DMS 273 treated with DMSO at 0.1 percent for 48 hours (cell line): ENCODE results near the gene FKBP11.
"Not testable (repeated sequence)": the region's sequence is repeated elsewhere in the genome, so short reads cannot be mapped to it uniquely, and the experiment has no call there.

Experiments
- DNase-seq: peaks from one replicate; lab custom pipeline; 2025; lab: John Stamatoyannopoulos, UW

The FKBP11 gene

DNA sequence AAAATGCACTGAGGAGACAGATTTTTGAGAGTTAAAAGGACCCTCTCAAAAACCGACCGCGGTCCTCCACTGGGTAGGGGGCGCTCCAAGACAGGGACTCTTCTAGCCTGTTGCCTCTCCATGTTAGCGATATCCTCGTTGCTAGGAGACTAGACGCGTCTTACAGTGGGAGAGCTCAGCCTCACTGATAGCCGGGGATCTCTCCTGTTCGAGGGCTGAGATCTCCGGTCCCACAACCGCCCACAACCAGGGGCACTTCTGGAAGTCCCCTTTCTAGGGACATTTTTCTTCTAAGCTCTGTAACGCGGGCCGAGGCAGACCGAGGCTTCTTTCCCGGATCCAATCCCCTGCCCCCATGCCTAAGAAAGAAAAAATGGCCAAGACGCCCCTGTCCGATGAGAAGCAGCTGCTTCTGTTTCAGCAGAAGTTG lies 21.3 kb downstream of the FKBP11 start:
- peak; percentile 81 for DNase-seq

DNA sequence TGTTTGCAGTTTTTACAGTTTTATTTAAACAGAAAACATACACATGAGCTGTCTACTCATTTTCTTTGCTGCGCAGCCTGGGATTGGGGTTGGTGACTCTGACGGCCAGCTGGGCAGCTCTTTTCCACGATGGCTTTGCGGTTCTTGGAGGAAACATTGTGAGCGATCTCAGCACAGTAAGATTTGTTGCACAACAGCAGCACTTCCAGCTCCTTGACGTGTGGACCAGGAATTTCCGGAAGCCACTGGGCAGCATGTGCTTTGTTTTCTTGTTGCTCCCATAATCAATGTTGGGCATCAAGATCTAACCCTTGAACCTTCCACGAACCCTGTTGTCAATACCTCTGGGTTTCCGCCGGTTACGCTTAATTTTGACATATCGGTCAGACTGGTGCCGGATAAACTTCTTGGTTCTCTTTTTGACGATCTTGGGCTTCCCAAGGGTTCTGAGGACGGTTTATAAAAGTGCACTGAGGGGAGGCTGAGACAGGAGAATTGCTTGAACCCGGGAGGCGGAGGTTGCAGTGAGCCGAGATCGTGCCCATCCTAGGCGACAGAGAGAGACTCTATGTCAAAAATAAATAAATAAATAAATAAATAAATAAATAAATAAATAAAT lies 21.8 kb downstream of the FKBP11 start:
- no peak for DNase-seq

DNA sequence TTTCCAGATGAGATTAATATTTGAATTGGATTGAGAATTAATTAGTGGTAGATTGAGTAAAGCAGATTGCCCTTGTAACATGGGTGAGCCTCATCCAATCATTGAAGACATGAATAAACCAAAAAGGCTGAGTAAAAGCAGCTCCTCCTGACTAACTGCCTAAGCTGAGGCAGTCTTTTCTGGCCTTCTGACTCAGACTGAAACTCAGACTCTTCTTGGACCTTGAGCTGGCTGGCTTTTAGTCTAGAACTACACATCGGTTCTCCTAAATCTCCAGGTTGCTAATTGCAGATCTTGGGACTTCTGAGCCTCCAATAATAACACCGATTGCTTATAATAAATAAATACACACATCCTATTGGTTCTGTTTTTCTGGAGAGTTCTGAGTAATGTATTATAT lies 24.0 kb downstream of the FKBP11 start:
- no peak for DNase-seq

DNA sequence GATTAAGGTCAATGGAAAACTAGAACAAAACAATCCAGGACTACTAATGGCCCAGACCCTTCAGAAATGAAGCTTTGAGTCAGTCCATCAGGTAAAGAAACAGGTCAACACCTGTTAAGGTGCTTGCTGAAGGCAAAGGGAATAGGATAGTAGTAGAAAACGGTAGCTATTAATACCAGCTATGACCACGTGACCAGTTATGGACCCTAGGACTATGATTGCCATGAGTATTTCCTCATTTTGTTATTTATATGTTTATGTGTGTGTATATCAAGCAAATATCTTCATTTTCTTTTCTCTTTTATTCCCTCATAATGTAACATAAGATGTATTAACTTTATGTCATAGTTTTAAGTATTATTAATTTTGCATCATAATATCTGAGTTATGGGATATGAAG lies 25.6 kb downstream of the FKBP11 start:
- no peak for DNase-seq

DNA sequence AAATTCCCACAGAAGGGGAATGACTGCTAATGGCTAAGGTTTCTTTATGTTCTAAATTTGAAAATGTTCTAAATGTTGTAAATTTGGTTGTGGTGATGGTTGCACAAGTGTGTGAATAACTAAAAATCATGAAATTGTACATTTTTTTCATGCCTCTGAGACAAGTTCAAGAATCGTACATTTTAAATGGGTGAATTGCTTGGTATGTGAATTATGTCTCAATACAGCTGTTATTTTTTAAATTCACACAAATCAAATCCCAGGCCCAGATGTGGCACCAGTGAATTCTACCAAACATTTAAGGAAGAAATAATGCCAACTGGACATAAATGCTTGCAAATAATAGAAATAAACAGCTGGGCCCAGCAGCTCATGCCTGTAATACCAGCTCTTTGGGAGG lies 31.0 kb downstream of the FKBP11 start:
- DNase-seq, result no peak

DNA sequence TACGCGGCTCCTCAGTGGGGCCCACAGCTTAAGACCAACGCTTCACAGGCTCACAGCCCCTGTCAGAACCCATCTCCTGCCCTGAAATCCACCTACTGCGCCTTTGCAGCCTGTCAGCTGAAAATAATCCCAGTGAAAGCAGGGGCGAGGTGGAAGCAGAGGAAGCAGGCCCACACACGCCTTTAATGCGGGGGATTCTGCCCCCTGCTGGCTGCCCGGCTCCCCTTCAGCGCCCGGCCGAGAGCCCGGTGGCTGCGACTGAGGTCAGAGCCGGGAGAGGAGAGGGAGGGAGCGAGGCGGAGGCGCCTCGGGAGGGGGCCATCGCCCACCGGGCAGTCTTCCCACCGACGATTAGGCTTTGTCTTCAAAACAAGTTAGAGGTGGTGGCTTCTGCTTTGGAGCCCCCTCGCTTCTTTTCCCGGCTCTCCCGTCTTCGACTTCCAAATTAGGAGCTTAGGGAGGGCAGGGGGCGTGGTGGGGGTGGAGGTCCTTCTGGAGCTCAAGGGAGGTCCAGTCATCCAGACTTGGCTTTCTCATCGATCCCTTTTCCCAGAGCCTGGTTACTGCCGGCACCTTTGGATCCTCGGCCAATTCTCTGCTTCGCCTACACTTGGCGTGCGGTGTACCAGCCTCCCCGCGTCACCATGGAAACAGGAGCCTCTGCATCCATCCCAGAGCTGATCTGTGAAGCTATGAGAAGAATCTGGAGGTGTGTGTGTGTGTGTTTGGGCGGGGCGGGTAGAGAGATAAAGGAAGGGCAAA lies 34.5 kb downstream of the FKBP11 start:
- no peak for DNase-seq

DNA sequence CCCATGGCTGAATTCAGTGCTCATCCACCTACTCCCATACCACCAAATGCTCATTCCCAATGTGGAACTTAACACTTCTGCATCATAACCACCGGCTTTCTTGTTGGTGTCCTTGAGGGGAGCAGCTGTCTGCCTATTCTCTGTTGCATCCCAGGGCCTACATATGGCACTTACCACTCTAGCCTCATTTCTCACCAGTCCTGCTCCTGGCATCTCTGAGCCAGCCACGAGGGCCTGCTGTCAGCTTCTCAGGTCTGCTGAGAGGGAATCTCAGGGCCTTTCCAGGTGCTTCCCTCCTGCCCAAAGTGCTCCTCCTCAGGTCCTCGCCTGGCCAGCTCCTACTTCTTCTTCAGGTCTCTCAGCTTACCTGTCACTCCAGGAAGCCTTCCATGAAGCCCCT lies 35.6 kb downstream of the FKBP11 start:
- no peak for DNase-seq

DNA sequence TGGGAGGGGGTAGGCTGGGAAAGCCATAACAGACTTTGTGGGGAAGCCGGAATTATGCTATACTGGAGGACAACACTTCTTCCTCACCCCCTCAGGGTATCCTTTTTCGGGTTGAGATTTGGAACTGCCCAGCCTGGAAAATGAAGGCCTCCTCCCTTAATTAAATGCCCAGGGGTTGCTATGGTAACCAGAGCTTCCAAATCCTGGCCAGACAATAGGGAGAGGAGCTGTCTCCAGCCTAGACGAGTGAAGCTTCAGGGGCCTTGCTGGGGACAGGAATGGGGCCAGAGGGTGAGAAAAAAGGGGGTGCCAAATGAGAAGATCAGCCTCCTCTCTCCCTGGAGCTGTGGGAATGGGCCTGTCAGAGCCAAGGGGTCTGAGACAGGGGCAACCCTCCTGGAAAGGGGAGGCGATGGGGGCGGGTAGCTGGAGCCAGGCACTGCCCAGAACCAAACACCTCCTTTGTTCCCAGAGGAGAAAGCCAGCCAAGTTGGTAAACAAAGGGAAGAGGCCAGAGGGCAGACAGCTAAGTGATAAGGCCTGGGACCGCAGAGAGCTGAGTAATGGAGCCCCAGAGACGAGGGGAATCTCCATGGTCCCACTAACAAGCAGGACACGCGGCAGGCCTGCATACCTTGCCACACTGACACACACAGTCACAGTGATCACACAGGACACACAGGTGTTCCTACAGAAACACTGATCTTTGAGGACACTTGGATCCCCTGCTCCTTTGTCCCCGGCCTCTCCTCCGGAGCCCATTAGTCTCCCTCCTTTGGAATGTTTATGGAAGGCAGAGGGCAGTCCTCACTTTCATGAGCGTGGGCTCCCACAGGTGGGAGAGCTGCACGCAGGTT lies 41.8 kb downstream of the FKBP11 start:
- DNase-seq, result no peak

DNA sequence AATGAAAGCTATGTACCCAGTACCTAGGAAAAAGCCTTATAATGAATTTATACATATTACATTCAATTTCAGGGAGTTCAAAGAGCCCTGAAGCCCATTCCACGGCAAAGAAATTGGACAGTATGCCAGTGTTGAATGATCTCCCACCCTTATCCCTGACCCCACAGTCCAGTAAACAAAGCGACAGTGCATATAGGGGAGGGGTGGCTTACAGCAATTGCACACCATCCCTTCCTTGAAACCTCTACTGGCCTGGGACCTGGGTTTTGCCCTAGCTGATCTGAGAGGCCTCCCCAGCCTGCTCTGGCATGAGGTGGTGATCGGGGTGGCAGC lies 42.4 kb downstream of the FKBP11 start:
- DNase-seq, result no peak

DNA sequence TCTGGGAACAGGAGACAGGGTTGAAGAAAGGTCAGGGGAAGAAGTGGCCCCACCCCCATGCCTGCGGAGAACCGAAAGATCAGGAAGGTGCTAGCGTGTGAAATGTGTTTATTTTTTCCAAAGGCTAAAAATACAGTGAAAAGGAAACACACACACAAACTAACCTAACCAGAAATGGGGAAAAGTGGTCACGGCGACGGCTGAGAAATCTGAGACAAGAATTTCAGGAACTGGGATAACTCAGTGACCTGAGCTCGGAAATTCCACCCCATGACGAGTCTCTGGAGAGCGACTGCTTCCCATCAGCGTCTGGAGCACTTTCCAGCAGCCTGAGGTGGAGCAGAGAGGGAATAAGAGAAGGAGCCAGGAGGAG lies 43.0 kb downstream of the FKBP11 start:
- no peak for DNase-seq

DNA sequence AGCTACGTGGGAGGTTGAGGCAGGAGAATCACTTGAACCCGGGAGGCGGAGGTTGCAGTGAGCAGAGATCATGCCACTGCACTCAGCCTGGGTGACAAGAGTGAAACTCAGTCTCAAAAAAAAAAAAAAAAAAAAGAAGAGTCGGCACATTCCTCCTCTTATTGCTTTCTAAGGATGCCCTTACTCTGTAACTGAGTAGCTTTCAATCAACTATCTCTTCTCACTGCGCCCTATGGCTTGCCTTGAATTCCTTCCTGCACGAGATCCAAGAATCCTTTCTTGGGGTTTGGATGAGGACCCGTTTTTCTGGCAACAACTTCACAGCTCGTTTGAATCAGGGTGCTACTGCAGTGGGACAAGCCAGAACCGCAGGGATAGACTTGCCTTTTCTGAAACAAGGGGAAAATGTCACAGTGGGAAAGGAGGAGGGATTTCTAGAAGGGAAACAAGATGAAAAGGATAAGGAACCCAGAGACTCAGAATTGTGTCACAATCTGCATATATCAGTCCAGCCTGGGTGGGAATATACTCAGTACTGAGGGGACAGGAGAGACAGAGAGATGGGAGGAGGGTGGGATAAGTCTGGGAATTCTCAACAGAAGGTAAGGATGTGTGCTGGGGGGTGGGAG lies 43.5 kb downstream of the FKBP11 start:
- DNase-seq, result no peak

DNA sequence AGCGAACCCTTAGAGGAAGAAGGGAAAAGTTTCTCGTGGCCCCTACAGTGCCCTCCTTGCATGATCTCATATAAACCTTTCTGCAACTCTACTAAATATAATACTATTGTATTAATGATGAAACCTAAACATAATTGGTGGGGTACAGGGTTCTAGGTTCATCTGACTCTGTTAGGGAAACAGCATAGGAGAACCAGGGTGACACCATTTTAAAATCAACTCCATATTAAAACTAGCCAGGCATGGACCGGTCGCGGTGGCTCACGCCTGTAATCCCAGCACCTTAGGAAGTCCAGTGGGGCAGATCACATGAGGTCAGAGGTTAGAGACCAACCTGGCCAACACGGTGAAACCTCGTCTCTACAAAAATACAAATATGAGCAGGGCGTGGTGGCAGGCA lies 44.6 kb downstream of the FKBP11 start:
- DNase-seq, result no peak

DNA sequence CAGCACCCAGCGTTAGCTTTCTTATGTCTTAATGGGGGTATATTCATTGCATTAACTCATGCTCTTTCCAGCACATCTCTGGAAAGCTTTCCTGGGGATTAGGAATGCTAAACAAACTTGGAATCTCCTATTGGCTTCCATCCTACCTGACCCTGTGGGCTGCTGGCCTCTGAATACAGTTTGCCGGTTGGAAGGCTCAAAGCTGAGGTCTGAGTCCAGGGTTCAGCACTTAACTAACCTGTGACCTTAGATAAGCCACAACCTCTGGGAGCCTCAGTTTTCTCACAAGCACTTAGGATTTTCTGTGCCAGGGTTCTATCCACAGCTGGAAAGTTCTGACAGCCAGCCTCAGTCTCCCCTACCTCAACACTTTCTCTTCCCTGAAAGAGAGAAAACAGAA lies 46.7 kb downstream of the FKBP11 start:
- DNase-seq, result no peak

DNA sequence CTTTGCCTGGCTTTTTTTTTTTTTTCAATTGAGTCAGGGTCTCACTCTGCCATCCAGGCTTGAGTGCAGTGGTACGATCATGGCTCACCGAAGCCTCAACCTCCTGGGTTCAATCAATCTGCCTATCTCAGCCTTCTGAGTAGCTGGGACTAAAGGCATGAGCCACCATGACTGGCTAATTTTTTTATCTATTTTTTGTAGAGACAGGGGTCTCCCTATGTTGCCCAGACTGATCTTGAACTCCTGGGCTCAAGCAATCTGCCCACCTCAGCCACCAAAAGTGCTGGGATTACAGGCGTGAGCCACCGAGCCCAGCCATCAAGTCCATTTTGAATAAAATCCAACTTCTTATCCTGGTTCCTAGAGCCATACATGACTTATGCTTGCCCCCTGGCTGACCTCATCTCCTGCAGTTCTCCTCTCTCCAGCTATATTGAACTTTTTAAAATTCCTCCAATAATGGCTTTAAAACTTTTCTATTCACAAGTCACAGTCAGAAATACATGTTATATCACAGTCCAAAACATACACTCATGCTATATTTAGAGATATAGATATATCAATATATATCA lies 49.3 kb downstream of the FKBP11 start:
- no peak for DNase-seq

DNA sequence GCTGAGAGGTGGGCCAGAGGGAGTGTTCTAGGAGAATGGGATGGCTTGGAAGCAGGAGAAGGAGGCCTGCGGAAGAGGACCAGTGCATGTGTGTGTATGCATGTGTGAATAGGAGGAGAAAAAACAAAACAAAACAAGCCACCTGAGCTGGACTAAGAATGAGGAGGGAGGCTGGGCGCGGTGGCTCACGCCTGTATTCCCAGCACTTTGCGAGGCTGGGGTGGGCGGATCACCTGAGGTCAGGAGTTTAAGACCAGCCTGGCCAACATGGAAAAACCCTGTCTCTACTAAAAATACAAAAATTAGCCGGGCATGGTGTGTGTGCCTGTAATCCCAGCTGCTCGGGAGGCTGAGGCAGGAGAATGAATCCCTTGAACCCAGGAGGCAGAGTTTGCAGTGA lies 51.8 kb downstream of the FKBP11 start:
- not testable (repeated sequence) for DNase-seq

DNA sequence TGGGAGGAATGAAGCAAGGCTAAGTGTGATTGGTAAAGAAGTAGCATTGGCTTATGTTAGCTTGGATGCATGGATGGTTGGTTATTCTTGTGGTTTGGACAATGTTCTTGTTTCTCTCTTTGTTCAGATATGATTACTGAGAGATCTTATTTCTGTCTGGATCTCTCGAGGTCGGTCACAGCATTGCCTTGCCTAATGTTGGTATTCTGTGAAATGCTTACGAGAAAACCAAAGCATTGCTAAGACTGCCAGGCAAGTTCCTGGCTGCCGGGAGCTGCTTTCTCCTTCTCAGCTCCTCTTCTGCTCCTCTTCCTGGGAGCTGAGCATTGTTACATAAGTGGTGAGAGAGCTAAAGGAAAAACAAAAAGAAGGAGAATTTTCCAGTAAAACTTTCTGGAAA lies 52.2 kb downstream of the FKBP11 start:
- no peak for DNase-seq
